NCI-H446 treated with DMSO at 0.1 percent for 48 hours (cell line): ENCODE data around the gene RIIAD1.
"Not testable (repeated sequence)": the region's sequence is repeated elsewhere in the genome, so short reads cannot be mapped to it uniquely, and the experiment has no call there.

Experiments used
- DNase-seq: peaks from one replicate; lab custom pipeline; 2025; lab: John Stamatoyannopoulos, UW

RIIAD1 gene

GRCh38 chr1:151711044-151711800 is 10.1 kb upstream of the RIIAD1 start:
- DNase-seq: no peak

DNA sequence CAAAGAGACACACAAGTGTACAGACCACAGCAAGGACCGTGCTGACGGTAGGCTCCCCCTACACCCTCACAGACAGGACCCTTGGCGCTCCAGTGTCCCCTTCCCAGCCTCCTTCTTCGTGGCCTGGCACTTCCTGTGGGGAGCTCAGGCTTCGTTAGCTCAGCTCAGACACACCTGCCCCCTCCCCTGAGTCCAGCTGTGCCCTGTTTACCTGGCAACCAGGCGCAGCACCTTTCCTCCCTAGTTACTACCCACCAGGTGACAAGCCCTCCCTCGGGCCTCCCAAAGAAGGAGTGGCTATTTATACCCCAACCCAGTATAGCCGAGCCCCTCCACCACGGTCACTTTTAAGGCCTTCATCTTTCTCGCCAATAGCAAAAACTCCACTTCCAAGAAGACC is 9.4 kb upstream of the RIIAD1 start:
- DNase-seq: no peak

DNA sequence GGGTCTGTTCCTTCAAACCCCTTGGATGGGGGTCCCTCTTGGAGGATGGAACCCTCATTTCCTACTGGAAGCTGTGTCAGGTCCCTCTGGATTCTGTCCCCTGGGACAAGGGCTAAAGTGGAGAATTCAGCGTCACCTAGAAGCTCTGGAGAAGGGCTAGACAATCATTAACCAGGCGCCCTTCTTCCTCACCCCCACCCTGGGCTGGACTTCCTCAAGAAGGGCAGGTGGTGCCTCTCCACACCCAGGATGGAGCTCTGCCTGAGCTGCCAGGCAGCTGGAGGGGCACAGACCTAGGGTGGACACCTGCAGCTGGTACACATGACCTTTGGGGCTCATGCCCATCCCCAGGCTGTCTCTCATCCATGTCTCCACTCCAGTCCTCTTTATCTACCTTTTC is 8.3 kb upstream of the RIIAD1 start:
- DNase-seq: no peak

DNA sequence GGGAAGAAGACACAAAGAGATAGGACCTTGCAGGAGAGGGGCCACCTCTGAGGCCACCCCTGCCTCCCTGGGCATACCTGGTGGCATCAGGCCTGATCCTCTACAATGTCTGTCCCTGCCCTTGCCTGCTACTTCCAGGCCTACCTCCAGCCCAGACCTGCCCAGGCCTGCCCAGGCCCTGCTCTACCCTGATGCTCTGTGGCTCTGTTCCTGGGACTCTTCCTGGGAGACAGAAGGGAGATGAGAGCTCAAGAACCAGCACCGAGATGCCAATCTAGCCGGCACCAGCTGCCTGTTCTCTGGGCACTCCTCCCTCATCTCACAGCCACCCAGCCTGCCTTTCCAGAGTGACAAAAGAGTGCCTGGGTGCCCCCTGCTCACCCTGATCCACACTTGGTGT is 7.4 kb upstream of the RIIAD1 start:
- no peak for DNase-seq

DNA sequence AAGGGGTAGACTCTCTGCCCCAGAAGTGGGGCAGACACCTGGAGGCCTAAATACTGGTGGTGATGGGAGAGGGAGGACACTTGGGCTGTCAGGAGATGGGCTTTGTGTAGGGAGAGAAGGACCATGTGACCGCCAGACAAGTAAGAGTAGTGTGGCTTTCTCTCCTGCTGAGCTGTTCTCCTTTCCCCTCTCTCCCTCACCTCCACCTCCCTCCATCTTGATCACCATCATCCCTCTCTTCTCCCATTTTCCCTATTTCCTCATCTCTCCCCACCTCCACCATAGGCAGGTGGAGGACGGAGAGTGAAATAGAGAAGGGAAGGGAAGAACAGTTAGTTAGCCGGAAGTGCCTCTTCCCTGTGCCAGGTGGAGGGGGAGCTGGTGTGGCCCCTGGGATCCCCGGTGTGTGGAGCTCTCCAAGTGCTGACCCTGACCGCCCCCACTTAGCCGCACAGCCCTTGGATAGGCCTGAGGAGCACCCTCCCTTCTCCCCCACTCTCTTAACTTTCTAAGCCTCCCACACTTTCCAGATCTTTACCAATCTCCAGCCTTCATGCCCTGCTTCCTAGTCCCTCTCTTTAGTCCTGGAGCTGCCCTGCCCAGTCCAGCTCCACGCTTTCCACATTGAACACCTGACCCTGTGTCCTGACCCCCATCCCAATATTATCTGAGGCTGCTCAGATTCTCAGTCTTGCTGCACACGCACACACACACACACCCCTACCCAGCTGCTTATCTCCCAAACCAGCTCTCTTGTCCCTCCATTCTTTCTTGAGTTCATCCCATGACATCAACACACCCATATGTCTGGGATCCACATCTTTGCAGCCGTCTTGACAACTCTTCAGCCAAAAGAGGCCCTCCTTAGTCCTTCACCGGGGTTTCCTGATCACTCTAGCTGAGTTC is 6.2 kb upstream of the RIIAD1 start:
- no peak for DNase-seq

GRCh38 chr1:151715726-151716404 is 5.5 kb upstream of the RIIAD1 start:
- peak; percentile 13 for DNase-seq

- DNase-seq: no peak
Measured at GRCh38 chr1:151716405-151716762, 4.9 kb upstream of the RIIAD1 start.

DNA sequence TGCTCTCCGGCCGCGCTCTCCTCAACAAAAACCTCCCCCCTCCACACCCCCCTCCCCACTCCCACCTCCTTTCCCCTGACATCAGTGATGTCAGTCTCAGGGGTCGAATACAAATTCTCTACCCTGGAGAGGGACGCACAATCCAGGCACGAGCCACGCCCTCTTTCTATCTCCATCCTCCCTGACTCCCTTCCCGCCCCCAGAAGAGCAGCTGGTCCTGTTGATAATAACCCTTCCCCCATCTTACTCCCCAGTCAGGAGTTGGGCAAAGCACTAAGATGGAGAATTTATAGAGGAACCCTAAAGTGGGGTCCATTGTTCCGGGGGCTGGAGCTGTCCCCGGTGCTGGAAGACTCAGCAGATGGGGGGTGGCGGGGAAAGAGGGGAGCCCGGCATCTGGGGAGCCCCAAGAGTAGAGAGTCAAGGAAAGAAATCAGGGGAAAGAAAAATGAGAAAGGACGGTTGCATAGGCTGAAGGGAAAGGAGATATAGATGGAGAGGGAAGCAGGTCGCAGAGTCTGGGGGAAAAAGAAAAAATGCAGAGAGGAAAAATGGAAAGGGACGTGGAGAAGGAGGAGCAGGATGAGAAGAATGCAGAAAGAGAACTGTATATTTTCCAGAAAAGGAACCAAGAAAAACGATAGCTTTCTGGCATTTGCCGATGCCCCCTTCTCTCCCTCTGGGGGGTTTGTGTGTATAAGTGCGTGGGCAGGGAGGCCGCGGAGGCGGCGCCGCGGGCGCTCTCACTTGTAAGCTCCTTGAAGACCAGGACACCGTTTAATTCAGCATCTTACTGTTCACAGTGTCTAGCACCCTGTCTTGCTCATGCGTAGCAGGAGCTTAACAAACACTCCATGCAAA is 4.3 kb upstream of the RIIAD1 start, which contains the start of gene CELF3:
TSS of gene CELF3 (minus strand) at position 33 of the 861 bp plus-strand sequence. CDS start 783 bp downstream, outside the sequence.
- peak; percentile 97 for DNase-seq

DNA sequence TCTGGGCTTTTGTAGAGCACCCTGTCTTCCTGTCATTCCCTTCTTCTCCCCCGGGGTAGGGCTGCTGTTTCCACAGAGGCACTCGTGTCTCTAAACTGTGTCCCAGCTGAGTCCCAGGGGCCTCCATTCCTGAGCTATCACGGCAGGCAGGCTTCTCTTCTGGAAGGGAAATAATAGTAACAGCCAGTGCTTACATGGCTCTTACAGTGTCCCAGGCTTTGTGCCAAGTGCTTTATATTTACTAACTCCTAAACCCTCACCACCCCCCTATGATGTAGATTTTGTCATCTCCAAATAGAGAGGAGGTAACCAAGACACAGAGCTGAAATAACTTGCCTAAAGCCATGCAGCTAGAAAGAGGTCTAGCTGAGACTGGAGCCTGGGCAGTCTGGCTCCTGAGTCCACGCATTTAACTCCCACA is 3.3 kb upstream of the RIIAD1 start:
- DNase-seq: no peak

GRCh38 chr1:151718666-151719065 is 2.7 kb upstream of the RIIAD1 start:
- no peak for DNase-seq

DNA sequence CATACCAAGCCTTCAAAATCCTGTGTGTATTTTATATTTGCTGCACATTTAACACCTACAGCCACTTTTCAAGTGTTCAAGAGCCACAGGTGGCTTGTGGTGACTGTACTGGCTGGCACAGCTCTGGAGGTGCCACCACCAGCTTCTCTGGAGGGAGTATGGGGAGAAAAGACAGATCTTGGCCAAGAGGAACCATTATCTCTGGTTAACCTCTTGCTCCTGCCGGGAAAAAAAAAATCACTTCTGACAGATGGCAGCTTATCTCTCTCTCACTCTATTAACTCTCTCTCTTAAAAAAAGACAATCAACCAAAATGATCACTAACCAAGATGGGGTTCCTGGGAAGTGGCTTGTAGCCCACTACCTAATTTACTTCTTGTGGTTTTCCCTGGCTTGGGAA is 1.2 kb upstream of the RIIAD1 start:
- no peak for DNase-seq

DNA sequence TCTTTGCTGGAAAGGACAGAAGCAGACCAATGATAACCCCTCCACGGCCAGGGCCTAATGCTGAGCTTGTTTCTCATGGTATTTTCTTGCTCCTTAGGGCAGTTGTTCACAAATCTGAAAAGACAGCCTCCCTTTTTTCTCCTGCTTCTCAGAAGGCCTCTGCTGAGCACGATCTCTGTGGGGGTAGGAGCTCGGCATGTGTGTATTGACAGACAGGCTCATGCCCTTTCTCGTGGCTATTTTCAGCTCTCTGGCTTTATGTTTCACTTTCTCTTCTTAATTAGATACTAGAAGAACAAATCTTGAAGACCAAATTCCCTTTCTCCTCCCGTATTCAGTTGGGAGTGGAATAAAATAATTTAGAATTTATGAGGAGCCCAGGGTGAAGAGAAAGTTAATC is 768 bp upstream of the RIIAD1 start:
- DNase-seq: no peak

- DNase-seq: no peak
Measured at GRCh38 chr1:151721788-151722510, 627 bp downstream of the RIIAD1 start.

DNA sequence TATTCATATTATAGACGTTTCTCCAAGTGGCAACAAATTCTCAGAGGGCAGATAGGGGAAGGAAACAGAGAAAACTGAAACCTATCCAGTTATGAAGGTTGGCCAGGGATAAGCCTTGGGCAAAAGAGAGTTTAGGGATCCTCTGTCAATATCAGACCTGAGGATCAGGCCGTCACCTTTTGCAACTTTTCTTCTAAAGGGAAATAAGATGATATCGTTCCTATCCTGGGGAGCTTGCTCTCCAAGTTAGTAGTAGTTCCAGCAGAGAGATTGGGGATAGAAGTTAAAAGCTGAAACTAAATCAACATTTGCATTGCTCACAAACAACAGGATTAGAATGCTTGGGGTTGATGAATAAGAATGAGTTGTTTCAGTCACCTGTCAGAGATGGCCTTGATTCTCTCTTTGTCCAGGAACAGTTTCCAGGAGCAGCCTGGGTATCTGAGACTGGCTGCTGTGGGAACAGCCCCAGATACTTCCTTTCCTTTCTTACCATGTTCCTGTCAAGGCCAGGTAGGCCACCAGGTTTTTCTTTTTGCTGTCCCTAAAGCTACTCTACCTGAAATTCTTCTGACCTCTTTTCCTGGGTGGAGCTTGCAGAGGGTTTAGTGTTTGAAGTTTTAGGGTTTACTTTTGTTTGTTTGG is 2.5 kb downstream of the RIIAD1 start:
- DNase-seq: no peak

- DNase-seq: peak; percentile 87
Measured at GRCh38 chr1:151728151-151729054, 7.1 kb downstream of the RIIAD1 start.

GRCh38 chr1:151729157-151729965 is 8.0 kb downstream of the RIIAD1 start:
- DNase-seq: no peak

DNA sequence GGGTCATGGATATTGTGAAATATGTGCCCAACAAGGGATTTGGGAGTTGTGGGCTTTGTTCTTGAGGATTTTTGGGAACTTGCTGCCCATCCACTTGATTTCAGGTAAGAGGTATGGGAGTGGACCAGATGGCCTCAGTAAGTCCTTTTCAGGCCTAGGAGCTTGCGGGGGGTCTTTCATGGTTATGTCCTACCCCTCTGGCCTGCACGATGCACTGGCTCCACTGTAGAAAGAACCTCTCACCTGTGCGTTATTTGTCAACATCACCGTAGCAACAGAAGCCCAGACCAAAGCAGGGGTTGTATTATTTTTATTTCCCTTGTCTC is 8.6 kb downstream of the RIIAD1 start:
- no peak for DNase-seq

DNA sequence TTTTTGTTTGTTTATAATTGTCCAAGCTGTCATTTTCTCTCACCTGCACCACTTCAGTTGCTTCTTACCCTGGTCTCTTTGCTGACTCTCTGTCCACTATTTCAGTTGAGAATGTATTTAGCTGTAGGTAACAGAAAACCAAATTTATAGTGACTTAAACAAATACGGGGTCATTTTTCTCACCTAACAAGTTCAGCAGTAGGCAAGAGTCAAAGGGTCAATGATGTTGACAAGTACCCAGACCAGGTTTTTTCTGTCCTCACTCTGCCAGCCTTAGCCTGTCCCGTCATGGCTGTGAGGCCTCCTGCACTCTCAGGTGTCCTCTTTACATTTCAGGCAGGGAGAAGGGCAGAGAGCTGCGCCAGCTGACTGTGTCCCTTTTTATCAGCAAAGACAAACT is 11.8 kb downstream of the RIIAD1 start:
- DNase-seq: no peak

- DNase-seq: not testable (repeated sequence)
Measured at GRCh38 chr1:151733995-151734394, 12.7 kb downstream of the RIIAD1 start.
